Measurements from ENCODE around the gene ZDHHC9.

ZDHHC9 gene

DNA sequence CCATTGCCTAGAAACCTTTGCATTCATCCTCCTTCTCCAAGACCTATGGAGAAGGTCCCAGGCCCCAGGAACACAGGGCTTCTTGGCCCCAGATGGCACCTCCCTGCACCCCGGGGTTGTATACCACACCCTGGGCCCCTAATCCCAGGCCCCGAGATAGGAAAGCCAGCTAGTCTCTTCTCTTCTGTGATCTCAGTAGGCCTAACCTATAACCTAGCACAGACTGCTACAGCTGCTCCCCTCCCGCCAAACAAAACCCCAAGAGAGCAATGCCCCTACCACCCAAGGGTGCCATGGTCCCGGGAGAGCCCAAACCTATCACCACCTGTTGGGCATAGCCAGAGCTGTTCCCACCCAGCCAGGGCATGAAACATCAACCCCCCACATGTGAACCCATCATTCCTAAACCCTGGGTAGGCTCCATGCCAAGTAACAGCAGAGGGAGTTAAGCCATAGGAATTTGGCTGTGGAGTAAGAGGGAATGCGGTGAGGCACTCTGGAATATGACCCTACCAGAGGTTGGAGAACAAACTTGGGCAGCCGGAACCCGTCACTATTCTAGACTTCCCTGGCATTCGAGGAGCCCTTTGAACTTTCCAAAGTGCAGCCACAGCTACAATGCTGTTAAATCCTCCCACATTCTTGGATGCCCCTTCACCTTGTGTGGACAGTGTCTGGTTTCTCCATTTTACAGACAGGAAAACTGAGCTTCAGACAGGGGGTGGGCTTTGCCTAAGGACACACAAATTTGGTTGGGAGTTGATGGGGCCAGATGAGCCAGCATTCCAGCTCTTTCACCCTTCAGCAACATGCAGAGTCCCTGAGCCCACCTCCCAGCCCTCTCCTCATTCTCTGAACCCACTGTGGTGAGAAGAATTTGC is 74.9 kb downstream of the ZDHHC9 start:
- in situ Hi-C loops (cut with HindIII; ENCODE audit: low sequenced_read_pairs) = no loop called here

DNA sequence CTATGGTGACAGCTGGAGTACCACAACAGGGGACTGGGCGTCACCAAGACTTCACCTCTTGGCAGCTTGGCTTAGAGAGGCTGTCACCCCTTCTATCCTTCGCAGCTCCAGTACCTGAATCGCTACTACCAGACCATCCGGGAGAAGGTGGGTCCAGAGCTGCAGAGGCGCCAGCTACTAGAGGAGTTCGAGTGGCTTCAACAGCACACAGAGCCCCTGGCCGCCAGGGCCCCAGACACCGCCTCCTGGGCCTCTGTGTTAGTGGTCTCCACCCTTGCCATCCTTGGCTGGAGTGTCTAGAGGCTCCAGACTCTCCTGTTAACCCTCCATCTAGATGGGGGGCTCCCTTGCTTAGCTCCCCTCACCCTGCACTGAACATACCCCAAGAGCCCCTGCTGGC is 75.5 kb downstream of the ZDHHC9 start:
- in situ Hi-C loops (cut with HindIII; ENCODE audit: low sequenced_read_pairs) = no loop called here

DNA sequence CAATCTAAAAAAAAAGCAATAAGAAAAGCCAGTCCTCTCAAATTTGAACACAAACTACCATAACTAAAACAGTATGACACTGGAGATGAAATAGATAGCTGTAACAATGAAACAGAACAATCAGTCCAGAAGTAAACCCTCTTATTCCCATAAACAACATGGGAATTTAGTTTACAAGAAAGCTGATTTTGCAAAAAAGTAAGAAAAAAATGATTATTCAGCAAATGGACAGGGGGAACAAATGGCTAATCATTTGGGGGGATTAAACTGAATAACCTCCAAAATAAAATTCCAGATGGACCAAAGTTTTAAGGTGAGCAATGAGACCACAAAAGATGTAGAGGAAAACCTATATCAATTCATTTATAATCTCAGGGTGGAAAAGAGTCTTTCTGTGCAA is 80.0 kb downstream of the ZDHHC9 start:
- in situ Hi-C loops (cut with HindIII; ENCODE audit: low sequenced_read_pairs) = no loop called here

DNA sequence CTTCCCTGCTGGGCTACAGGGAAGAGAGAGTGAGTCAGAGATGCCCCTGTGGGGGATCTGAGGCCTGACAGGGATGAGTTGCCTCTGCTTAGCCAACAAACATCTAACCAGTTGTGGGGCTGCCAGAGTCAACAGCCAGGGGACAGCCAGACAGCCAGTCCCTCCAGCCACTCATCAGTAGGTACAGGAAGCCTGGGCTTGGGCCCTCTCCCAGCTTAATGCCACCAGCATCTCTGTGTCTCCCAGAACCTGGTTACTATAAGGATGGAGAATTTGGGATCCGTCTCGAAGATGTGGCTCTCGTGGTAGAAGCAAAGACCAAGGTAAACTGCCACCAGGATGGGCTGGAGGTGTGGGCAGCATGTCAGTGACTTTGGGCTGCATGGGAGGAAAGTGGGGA is 81.2 kb downstream of the ZDHHC9 start:
- in situ Hi-C loops (cut with HindIII; ENCODE audit: low sequenced_read_pairs) = no loop called here

DNA sequence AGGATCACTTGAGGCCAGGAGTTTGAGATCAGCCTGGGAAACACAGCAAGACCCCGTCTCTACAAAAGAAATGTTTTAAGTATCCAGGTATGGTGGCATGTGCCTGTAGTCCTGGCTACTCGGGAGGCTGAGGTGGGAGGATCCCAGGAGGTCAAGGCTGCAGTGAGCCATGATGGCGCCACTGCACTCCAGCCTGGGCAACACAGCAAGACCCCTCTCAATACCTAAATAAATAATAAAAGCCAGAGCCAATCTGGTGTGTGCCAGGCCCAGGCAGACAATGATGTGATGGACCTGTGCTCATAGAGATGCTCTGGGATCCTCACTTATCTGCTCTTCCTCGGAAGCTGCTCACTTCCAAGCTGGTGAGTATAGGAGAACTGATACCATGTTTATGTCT is 82.1 kb downstream of the ZDHHC9 start:
- in situ Hi-C loops (cut with HindIII; ENCODE audit: low sequenced_read_pairs) = no loop called here

DNA sequence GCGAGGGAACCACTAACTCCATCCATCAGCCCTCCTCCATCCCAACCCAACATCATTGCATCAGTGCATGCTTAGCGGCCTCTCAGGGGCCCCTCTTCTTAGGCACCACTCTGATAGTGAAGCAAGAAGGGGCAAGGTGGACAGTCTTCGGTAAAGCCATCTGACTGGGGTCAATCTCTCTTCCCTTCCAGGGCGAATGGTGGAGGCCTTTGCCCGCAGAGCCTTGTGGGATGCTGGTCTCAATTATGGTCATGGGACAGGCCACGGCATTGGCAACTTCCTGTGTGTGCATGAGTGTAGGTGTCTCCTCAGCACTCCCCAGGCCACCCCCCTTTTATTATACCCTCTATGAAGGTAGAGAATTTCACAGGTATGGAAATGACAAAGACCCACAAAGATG is 82.7 kb downstream of the ZDHHC9 start:
- in situ Hi-C loops (cut with HindIII; ENCODE audit: low sequenced_read_pairs) = no loop called here

DNA sequence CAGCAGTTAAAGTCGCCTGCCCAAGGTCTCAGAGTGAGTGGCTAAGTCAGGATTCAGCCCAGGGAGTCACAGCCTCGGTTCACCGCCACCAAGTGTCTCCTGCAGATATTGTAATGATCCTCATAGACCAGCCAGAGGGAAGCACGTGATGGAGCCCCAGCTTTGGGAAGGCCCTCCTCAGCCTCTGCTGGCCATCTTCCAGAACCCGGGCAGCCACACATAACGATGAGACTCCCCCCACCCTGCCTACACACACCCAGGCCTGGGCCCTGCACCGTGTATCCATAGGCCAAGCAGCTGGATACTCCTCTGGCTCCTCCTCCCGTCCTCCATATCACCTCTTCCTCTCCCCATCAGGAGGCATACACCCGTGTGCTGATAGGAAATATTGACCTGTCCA is 83.5 kb downstream of the ZDHHC9 start:
- in situ Hi-C loops (cut with HindIII; ENCODE audit: low sequenced_read_pairs) = no loop called here

DNA sequence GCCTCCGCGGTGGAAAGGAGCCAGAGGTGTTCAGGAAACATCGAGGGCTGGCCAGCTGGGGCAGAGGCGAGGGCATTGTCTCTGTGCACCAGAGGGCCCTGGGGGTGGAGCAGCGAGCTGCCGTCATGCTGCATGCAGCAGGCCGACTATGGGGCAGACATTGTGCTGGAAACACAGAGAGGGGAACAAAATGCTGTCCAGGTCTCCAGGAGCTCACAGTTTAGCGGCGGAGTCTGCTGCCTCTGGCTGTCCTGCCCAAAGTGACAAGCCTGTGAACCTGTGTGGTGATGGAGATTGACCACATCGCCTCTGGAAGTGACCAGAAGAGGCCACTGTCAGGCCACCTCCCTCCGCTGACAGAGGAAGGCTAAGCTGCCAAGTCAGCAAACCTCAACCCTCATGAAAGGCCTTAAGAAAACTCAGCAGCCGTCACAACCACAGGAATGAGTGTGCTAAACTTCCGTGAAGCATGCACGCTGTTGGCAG is 84.1 kb downstream of the ZDHHC9 start:
- in situ Hi-C loops (cut with HindIII; ENCODE audit: low sequenced_read_pairs) = no loop called here

DNA sequence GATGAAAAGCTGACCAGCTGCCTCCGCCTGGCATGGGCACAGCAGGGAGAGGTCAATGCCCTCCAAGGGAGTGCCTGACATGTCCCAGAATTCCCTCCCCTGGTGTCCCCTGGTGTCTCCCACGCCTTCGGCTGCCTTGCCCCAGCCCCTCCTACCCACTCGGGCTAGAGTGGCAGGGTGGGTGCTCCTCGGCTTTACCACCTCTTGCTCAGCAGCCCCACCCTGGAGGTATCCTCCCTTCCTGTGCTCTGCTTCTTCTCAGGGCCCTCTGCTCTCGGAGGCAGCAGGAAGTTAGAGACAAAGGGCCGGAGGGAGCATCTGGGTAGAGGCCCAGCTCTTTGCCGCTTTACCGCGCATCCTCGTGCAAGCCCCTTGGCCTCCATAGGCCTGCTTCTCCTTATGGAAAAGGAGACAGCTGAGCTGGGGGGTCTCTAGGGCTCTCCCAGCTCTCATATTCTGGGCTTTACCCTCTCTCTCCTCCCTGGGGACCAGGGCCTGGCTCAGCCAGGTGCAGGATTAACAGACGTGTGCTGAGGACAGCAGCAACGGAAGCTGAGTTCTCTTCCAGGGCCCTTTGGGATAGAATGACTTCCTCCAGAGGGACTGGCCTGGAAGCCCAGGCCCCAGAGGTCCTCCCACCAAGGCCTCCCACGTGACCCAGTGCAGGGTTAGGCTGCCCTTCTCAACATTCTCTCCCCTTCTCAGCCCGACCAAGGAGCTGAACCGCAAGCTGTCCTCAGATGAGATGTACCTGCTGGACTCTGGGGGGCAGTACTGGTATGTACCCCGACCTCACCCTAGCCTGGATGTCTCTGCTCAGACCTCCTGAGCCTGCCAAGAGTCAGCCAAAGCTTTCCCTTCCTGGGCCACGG is 87.7 kb downstream of the ZDHHC9 start:
- in situ Hi-C loops (cut with HindIII; ENCODE audit: low sequenced_read_pairs) = no loop called here

DNA sequence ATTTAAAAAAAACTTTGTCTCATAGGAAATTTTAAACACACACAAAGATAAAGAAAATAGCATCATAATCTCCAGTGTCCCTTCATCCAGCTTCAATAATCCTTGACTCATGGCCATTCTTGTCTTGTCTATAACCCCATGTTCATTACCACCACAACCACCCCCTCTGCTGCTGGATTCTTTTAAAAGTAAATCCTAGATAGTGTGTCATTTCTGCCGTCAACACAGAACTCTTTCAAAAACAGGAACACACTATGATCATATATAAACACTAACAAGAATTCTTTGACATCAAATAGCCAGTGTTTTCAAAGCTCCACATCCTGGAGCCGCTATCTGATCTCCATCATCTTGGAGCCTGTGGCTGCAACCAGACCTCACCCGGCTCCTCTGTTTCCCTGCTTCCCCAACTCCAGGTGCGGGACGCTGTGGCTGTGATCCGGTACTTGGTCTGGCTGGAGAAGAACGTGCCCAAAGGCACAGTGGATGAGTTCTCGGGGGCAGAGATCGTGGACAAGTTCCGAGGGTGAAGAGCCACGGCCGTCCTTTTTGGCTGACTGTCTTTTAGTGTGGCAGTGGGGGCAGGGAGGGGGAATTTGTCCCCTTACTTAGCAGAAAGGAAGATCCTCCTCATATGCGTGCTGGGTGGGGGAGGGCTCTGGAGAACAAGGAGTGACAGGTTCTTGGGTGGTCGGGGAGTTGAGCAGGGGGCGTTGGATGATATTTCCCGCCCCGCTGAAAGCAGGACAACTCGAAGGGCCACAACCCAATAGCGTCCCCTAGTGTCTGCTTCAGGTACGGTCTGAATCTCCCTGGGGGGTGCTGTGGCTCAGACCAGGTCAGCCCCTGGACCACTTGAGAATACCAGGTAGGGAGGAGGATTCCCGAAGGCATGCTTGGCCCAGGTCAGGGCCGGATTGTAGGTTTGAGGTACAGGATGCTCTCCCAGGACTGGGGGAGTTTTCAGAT is 89.3 kb downstream of the ZDHHC9 start:
- in situ Hi-C loops (cut with HindIII; ENCODE audit: low sequenced_read_pairs) = no loop called here

All from DLD1 (cell line).